ENCODE results near the gene CALCOCO1. TPM values are rescaled to one million over a fixed set of nuclear protein-coding genes. Genes with fewer than 3 reads are reported as not detected.

Gene CALCOCO1
- total RNA-seq, 1 donor = 167 TPM

- Histone ChIP-seq H3K4me2 (ENCODE audit: insufficient read depth, low read length) (no peak overlapping the region), H3K27ac (ENCODE audit: low read depth, low read length) (no peak overlapping the region), H4K20me1 (ENCODE audit: insufficient read depth, low read length) (no peaks in the 10 kb centered on the region), H3K4me1 (ENCODE audit: insufficient read depth, low read length) (no peaks in the 10 kb centered on the region), H3K79me2 (ENCODE audit: insufficient read depth, low read length) (no peaks in the 10 kb centered on the region), H3K27me3 (ENCODE audit: insufficient read depth, low read length) (no peaks in the 10 kb centered on the region), H3K36me3 (ENCODE audit: insufficient read depth, low read length) (peaks cover 71% of the 10 kb centered on the region), H3K4me3 (ENCODE audit: insufficient read depth, low read length) (no peak overlapping the region), H2AFZ (ENCODE audit: low read length) (no peak overlapping the region), H3K9me3 (ENCODE audit: low read depth, low read length) (no peaks in the 10 kb centered on the region)
- TF ChIP-seq CTCF (IDR thresholded peaks at IDR 0.05; ENCODE audit: extremely low read depth, low read depth, low read length) = no peak
- no peak for DNase-seq (ENCODE audit: insufficient read length, low spot score, missing footprints)
These were observed 9.9 kb downstream of the CALCOCO1 start for GRCh38 chr12:53717319-53717718.

- H3K4me1 ChIP-seq (ENCODE audit: insufficient read depth, low read length) = no peaks in the 10 kb centered on the region
- H3K4me3 ChIP-seq (ENCODE audit: insufficient read depth, low read length) = no peak overlapping the region
- H4K20me1 ChIP-seq (ENCODE audit: insufficient read depth, low read length) = peaks cover 4% of the 10 kb centered on the region
- peaks cover 40% of the 10 kb centered on the region for H3K36me3 ChIP-seq (ENCODE audit: insufficient read depth, low read length)
- no peaks in the 10 kb centered on the region for H3K79me2 ChIP-seq (ENCODE audit: insufficient read depth, low read length)
- H3K9me3 ChIP-seq (ENCODE audit: low read depth, low read length) = no peaks in the 10 kb centered on the region
- DNase-seq (ENCODE audit: insufficient read length, low spot score, missing footprints) = no peak
- H3K27ac ChIP-seq (ENCODE audit: low read depth, low read length) = no peak overlapping the region
- H3K27me3 ChIP-seq (ENCODE audit: insufficient read depth, low read length) = peaks cover 9% of the 10 kb centered on the region
- TF ChIP-seq CTCF (IDR thresholded peaks at IDR 0.05; ENCODE audit: extremely low read depth, low read depth, low read length) = no peak
- H2AFZ ChIP-seq (ENCODE audit: low read length) = no peak overlapping the region
- no peak overlapping the region for H3K4me2 ChIP-seq (ENCODE audit: insufficient read depth, low read length)
These were observed 13.2 kb downstream of the CALCOCO1 start for GRCh38 chr12:53714004-53714403.

GRCh38 chr12:53713516-53713915 lies 13.7 kb downstream of the CALCOCO1 start:
- TF ChIP-seq CTCF (IDR thresholded peaks at IDR 0.05; ENCODE audit: extremely low read depth, low read depth, low read length) = no peak

GRCh38 chr12:53712059-53712643 lies 15.1 kb downstream of the CALCOCO1 start:
- TF ChIP-seq CTCF (IDR thresholded peaks at IDR 0.05; ENCODE audit: extremely low read depth, low read depth, low read length) = no peak

More at GRCh38 chr12:53713516-53713915, 13.7 kb downstream of the CALCOCO1 start:
- Histone ChIP-seq H3K9me3 (ENCODE audit: low read depth, low read length) (no peaks in the 10 kb centered on the region), H4K20me1 (ENCODE audit: insufficient read depth, low read length) (peaks cover 4% of the 10 kb centered on the region), H3K36me3 (ENCODE audit: insufficient read depth, low read length) (peaks cover 40% of the 10 kb centered on the region), H3K79me2 (ENCODE audit: insufficient read depth, low read length) (no peaks in the 10 kb centered on the region), H3K4me2 (ENCODE audit: insufficient read depth, low read length) (no peak overlapping the region), H2AFZ (ENCODE audit: low read length) (no peak overlapping the region), H3K27ac (ENCODE audit: low read depth, low read length) (no peak overlapping the region), H3K4me3 (ENCODE audit: insufficient read depth, low read length) (no peak overlapping the region), H3K27me3 (ENCODE audit: insufficient read depth, low read length) (peaks cover 13% of the 10 kb centered on the region), H3K4me1 (ENCODE audit: insufficient read depth, low read length) (no peaks in the 10 kb centered on the region)
- DNase-seq (ENCODE audit: insufficient read length, low spot score, missing footprints) = no peak

More at GRCh38 chr12:53712059-53712643, 15.1 kb downstream of the CALCOCO1 start:
- H3K79me2 ChIP-seq (ENCODE audit: insufficient read depth, low read length) = no peaks in the 10 kb centered on the region
- no peak overlapping the region for H2AFZ ChIP-seq (ENCODE audit: low read length)
- H3K36me3 ChIP-seq (ENCODE audit: insufficient read depth, low read length) = peaks cover 37% of the 10 kb centered on the region
- H3K4me2 ChIP-seq (ENCODE audit: insufficient read depth, low read length) = no peak overlapping the region
- H3K27ac ChIP-seq (ENCODE audit: low read depth, low read length) = no peak overlapping the region
- peaks cover 4% of the 10 kb centered on the region for H4K20me1 ChIP-seq (ENCODE audit: insufficient read depth, low read length)
- no peak overlapping the region for H3K4me3 ChIP-seq (ENCODE audit: insufficient read depth, low read length)
- no peaks in the 10 kb centered on the region for H3K4me1 ChIP-seq (ENCODE audit: insufficient read depth, low read length)
- H3K9me3 ChIP-seq (ENCODE audit: low read depth, low read length) = no peaks in the 10 kb centered on the region
- H3K27me3 ChIP-seq (ENCODE audit: insufficient read depth, low read length) = peaks cover 25% of the 10 kb centered on the region
- DNase-seq (ENCODE audit: insufficient read length, low spot score, missing footprints) = no peak
